ENCODE results near the gene CABLES2.

CABLES2 gene

DNA sequence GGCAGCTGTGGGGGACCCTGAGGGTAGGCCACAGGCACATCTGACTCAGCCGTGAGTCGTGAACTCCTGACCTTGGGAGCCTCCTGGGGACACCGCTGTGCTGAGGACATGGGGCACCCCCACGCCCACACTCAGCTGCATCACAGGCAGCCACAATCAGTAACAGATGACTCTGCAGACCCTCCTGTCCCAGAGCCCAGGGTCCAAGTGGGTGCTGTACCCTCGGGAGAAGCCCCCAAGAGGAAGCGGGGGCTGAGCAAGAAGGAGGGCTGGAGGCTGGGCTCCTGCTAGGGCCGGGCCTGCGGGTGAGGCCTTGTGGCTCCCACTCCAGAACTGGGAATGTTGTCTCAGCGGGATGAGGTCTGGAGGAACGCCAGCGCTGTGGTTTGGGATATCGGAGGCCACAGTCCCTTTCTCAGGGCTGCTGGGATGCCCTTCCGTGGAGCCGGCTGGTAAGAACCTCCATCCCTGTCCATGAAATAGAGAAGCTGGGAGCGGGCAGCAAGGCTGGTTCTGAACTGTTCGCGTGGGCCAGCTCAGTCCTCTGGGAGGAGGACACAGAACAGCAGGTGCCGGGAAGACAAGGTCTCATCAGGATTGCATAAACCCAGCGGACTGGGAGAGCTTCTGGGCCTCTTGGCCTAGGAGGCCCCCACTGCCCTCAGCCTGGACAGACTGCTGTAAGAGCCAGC, 36.8 kb downstream of the CABLES2 start:
- no peak for DNase-seq

DNA sequence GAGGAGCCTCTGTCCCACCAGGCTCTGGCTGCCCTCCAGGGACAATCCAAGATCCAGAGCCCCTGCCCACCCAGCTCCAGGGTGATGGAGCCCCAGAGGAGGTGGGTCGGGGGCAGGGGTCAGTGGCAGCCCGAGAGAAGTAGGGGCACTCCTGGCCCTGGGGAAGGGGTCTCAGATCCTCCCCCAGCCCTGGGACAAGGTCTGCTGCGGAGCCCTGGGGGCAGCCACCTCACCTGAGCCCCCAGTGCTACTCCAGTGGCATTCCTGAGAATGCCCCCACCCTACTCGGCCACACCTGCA, 37.3 kb downstream of the CABLES2 start:
- no peak for DNase-seq

DNA sequence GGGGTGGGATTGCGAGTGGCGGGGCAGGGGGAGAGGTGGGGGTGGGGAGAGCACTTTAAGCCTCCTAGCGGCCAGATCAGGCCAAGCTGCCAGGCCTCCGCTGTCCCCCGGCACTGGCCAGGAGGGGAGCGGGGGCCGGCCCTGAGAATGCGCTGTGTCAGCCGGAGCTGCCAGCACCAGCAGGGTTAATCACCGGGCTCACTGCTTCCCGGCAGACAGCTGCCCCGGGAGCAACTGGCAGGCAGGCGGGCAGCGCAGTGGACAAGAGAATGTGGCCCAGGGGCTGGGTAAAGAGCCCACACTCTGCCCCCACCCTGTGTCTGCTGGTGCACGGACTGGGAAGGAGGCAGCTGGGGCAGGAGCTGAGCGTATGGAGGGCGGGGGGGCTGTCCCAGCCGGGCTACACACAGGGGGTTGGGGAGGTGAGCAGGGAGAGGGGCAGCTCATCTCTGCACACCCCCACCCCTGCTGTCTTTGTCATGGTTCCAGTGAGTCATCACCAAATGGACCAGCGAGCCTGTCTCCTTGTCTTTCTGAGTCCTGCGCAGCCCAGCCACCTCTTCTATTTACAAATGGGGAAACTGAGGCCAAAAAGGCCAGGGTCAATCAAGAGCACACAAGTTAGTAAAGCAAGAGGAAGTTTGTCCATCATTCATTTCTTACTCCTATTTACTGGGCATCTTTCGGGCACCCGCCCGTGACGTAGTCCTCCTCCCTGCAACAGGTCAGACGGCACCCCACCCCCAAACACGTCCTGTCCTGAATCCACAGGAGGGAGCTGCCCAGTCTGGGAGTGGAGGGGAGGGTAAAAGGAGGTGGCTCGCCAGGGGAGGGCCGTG, 37.9 kb downstream of the CABLES2 start:
- DNase-seq = peak; percentile 41

DNA sequence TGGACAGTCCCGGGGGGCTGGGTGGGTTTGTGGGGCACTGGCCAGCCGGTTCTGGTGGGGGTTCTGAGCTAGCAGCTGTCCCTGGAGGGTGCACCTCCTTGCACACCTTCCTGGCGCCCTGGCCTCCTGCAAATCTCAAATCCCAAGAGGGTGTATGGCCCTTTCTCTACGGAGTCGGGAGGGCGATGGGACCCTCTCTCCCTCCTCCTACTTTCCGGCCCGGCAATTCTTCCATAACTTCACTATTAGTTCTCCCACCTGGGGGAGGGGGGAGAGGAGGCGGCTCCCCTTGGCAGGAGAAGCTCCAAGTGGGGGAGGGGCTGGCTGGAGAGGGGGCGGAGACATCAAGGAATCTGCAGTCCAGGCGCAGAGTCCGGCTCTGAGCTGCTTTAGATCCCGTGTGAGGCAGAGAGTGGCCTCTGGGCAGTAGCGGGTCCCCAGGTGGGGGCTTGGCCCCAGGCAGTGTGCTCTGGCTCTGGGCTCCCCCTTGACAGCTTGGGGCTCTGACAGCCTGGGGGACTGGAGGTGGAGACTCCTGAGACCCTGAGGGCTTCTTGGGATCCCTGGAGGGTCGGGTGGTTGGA, 38.6 kb downstream of the CABLES2 start:
- peak; percentile 65 for DNase-seq

DNA sequence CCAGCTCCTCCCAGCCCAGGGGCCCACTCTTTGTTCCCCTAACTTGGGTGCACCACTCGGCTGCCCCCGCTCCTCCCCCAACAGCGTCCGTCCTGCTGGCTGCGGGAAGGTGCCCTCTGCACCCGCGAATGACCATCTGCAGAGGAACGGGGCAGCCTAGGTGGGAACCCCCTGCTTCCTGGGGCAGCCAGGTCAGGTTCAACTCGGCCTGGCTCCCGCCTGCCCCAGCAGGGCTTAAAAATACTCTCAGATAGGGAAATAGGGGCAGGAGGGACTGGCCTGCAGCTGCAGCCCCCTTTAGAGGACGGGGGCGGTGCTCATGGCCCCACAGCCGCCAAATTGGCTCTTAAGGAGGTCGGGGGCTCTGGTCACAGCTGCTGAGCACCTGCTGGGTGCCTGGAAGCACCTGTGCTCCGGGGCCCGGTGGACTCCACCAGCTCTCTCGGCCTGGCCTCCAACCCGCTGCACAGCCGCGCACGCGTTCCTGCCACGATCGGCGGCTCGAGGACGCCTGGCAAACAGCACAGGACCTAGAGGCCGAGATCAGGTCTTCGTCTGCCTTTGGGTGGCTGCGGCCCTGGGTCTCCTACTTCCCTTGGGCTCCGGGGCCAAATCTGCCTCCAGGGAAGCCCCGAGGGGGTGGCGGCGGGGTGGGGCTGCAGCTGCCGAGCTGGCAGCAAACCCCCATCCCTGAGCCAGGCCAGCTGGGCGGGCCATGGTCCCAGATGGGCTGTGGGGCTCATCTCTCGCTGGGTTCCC, 39.3 kb downstream of the CABLES2 start:
- DNase-seq = peak; percentile 79

DNA sequence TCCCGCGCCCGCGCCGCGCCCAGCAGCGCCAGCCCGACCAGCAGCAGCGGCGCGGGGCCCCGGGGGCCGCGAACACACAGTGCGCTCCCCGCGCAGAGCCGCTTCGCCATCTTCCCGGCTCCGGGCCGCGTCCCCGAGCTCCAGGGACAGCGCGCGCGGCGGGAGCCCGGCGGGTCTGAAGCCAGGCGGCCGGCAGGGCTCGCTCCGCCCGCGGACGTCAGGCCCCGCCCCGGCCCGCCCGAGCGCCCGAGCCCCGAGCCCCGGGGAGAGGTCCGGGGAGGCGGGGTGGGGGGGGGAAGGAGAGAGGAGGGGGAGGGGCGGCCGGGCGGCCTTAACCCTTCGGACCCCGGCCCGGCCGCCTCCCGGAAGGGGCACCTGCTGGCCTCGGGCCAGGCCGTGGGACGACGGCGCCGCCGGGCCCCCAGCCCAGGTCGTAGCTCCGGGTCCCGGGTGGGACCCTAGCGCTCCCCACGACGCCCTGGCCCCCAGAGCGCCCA, 39.9 kb downstream of the CABLES2 start, which contains the start of gene LAMA5:
Gene LAMA5, minus strand, starts transcription at position 177 of the 497 bp plus-strand sequence. Its CDS starts 67 bp downstream, at position 110.
- peak; percentile 70 for DNase-seq

DNA sequence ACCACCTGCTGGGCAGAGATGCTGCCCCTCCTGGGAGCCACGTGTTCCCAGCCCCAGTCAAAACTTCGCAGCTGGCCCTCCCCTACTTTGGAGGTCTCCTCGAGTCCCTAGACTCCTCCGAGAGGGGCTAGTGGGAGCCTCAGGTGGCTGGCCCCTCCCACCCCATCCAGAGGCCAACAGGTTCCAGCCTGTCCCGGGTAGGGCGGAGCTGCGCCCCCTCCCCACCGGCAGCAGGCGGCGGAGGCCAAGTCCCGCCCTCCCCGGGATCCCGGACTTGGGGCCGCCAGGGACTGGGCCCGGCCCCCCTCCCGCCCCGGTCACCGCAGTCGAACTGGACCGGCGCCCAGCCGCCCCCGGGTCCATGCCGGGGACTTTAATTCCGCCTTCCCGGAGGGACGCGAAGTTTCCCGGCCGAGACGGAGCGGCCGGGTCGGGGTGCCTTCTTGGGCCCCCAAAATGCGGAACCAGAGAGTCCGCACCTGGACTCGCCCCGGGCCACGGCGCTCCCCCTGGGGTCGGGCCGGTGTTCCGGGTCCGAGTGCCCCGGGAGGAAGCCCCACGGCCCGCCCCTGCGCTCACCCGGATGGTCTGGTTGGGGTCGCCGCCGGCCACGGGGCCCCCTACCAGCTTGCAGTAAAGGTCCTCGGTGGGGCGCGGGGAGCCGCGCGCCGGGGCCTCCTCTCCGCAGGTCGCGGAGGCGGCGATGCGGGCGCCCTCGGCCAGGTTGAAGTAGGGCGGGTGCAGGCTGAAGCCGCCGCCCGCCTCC, 40.5 kb downstream of the CABLES2 start:
- DNase-seq = peak; percentile 78

DNA sequence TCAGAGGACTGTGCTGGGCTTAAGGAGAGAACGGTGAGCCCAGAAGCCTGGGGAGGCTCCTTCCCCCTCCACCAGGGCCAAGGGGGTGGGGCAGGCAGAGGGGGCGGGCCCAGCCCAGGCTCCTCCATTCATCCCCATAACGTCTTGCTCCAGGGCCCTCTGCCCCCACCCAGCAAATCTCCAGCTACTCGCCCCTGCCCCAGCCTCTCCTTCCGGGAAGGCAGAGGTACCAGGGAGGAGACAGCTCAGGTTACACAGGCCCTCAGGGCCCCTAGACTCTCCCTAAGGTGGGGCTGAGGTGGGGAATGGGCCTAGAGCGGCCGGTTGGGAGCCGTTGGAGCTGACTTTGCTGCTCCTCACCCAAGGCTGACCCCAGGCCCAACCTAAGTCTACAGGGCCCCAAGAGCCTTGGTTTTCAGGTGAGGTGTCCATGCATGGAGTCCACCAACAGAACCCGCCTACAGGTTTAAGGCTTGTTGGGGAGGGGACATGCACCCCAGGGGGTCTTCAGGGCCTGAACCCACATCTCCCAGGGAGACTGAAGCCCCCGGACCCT, 41.2 kb downstream of the CABLES2 start:
- peak; percentile 39 for DNase-seq

DNA sequence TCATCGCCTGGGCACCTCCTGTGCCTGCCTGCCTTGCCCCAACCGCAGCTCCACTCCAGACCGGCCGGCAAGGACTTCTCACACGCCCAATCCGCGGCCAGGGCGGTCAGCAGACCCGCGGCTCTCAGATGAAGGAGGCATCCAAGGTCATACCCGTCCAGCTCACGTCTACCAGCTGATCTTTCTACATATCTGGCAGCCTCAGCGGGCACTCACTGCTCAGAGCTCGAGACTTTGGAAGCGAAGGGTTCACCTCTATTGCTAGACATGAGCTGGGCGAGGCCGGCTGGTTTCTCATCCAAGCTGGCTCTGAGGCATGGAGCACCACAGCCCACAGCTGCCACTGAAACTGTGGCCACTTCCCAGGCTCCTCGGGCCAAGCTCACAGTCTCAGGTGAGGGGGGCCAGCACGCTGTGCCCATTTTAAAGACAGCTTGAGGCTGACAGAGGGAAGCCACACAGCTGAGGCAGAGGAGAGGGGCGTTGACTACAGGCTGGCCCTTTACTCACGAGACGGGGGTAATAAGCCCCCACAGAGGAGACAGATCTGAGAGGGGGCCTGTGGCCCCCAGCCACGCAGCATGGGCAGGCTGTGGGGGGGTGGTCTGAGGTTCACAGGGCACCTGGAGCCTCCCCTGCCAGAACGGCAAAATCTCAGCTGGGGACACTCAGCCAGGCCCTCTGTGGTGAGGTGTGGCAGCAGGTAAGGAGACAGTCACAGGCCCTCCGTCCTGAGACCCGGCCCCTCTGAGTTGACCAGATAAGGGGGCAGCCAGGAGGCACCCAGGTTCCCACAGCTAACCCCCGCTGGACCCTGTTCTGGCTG, 42.0 kb downstream of the CABLES2 start:
- DNase-seq = no peak

DNA sequence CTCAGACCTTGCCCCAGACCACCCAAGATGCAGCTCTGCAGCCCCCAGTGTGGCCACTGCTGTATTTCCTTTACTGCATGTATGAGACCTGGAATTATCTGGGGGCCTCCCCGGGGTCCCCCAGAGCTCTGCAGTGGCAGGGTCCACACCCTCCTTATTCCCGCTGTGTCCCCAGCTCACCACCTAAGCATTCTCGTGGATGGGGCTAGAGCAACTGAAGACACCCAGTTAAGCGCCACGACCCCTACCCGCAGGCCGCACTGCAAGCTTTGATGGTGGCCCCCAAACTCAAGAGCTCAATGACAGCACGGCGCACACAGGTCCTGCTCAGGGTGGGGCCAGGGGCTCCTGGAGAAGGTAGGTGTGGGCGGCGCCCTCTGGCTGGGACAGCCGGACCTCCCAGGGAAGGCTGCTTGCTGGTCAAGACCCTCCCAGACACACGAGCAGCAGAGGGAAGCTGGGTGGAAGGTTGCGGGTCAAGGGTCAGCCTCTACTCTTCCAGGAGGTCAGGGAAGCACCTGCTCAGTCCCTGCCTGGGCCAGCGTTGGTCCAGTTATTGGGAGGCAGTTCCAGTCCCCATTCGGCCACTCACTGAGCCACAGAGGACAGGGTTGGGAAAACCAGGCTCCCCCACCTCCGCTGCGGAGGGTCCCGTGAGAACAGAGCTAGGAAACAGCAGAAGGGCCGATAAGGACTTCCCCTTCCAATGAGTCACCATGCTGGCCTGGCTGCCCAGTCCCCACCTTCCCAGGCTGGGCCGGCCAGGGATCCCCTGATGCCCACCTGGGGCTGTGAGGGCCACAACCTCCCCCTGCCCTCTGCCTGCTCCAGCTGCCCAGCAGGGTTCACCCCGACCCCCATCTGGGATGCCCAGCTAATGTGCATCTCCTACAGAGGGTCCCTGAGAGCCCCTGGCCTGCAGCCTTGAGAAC, 42.9 kb downstream of the CABLES2 start:
- no peak for DNase-seq

DNA sequence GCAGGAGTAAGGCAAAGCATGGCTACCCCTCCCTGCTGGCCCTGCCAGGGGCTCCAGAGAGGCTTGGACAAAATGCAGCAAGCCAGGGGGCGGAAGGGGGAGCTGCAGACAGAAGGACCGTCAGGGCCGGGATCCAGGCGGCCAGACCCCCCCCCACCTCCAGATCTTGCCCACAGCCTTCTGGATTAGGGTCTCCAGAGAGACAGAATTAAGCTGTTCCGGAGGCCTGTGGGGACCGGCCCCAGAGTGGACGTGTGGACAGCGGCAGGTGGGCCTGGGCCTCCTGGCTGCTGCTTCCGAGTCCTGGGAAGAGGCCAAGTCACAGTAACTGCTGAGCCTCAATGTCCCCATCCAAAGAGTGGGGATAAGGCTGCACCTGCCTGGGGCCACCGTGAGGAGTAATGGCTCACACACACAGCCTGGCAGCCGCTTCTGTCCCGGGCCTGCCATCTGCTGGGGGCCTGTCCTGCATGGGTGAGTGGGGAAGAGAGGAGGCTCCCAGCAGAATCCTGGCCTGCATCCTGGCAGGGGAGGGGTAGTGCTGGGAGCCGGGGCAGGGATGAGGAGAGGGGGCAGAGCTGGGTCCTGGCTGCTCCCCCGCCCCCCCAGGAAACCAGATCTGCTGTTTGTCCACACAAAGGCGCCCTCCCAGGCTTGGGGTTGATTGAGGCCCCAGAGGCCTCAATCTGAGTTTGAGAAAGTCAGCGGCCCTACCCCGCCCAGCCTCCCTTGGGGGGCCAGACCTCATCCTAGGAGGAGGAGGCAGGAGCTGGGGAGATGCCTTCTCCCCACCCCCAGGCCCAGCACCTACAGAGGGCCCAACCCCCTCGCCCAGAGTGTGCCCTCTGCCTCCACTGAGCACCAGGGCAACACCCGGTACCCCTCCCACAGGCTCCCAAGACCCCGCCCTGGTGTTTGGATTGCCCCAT, 43.8 kb downstream of the CABLES2 start:
- DNase-seq = no peak

DNA sequence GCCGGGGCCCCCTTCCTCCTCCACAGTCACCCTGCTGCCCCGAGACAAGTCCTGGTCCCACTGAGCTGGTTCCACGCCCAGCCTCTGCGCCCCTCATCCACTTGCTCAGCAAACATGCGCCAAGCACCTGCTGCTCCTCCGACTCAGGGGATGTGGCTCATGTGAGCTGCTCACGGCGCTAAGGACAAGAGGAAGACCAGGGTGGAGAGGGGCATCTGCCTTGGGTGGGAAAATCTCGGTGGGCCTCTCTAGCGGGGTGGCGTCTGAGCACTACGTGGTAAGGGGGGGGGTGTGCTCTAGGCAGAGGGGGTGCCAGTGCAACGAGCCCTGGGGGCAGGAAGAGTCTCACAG, 44.5 kb downstream of the CABLES2 start:
- DNase-seq = no peak

DNA sequence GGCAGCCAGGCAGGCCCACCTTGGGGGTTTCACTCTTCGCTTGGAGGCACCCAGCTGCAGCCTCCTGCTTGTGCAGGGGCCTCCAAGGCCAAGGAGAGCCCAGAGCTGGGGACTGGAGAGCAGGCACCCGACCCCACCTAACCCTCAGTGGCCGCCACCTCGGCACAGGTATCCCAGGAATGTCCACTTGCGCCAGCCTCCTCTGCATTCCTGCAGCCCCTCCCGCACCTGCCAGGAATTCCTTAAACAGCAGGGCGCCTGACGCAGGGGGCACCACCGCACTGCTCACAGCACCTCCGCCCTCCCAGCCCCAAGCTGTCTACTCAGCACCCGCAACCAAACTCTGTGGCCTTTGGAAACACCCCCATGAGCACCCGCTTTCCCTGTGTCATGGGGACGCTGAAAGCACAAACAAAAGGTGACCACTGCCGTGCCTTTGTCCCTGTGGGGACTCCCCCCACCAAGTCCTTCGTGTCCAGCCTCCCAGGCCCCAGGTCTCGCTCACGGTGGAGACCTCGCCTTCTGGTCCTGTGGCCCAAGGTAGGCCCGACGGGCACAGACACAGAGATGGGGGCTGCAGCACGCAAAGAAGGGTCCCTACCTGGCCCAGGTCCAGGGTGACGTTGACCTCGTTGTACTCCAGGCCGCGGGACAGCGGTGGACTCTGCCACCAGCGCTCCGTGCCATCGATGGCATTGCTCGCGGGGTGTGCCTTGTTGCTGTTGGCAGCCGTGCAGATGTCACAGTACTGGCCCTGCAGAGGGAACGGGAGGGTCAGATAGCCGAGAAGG, 45.1 kb downstream of the CABLES2 start:
- DNase-seq = no peak

DNA sequence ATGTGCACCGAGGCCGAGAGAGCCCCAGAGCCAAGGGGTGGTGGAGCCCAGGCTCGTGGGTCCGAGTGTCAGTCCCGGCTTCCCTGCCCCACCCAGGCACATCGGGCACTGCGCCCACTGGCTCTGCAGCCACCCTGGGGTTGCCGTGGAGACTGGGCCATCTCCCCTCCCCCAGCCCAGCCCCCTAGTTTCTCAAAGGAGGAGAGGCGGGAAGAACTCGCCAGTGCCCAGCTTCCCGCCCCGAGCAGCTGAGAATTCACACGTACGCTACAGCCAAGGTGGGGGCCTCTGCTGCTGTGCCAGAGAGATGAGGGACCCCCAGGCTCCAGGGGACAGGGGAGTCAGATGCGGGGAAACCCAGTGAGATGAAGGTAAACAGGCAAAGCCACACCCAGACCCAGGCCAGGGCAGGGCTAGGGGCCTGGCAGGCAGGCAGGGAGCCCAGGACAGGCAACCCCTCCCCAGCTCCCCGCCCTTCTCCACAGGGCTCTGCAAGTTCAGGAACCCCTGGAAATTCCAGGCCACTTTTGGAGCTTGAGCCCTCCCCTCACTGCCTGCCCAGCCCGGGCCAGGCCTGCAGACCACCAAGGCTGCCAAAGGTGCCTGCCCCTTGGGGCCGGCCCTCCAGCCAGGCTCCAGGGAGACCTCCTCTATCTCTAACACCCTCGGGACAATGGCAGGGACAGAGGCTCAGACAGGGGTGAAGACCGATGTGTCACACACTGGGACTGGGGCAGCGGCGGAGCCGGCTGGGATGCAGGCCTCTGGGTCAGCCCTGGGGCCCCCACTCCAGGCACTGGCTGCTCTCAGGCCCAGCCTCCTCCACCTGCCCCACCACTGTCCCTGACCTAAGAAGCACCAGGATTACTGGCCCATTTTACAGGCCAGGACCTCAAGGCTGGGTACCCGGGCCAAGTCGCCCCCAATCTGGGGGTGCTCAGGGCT, 46.0 kb downstream of the CABLES2 start:
- no peak for DNase-seq

DNA sequence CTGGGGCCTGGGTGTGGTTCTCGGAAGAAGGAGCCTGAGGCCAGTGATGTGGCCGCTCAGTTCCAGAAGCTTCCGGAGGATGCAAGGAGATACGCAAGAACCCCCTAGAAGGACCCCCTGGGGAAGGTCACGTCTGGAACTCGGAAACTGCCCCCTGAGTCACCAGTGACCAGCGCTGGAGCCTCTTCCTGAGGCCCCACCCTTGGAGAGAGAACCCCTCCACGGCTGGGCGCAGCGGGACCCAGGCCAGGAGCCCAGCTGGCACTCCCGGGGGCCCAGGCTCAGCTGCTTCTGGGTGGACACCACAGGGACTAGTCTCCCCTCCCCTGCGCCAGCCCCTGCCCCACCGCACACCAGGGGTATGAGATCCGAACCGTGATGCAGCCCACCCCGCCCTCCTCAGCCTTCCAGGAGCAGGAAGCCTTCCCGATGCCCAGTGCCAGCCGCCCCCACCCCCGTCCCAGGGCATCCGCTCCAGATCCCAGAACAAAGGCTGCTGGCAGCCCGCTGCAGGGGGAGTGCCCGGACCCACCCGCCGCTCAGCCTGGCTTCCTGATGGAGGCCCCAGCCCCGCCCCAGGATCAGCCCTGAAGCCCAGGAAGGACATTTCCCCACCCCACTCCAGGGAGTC, 47.5 kb downstream of the CABLES2 start:
- DNase-seq = no peak

DNA sequence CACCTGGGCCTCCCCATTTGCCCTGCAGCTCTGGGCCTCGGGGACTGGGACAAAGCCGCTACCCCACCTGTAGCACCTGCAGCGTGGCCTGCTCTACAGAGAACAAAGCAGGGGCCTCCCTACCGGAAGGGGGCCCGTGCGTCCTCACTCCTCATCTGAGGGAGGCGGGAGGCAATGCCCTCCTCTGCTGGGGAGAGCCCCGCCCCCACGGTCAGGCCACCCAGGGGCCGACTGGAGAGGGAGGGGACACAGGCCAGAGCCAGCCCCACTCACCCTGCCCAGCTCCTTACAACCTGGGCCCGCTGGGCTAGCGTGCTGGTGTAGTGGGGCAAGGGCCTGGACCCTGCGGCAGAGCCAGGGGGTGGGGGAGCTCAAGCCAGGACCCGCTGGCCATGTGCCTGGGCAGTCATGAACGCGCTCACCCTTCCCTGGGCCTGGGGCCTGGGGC, 48.0 kb downstream of the CABLES2 start:
- DNase-seq = no peak

Data from NCI-H146 (cell line).